Stimulated activated CD4-positive, alpha-beta T cell treated with anti-CD3 and anti-CD28 coated beads, Interleukin-15, amount 100 ng/mL, for 1 hour (primary cell): ENCODE data around the gene GPR15LG.

Experiments used
- DNase-seq, 2 donors: peaks; one replicate each; pipeline ENCODE4 v3.0.0-alpha.2; 2020; ENCODE audit warnings: low read depth in 1 of 2, low spot score in 1 of 2

The GPR15LG gene

DNA sequence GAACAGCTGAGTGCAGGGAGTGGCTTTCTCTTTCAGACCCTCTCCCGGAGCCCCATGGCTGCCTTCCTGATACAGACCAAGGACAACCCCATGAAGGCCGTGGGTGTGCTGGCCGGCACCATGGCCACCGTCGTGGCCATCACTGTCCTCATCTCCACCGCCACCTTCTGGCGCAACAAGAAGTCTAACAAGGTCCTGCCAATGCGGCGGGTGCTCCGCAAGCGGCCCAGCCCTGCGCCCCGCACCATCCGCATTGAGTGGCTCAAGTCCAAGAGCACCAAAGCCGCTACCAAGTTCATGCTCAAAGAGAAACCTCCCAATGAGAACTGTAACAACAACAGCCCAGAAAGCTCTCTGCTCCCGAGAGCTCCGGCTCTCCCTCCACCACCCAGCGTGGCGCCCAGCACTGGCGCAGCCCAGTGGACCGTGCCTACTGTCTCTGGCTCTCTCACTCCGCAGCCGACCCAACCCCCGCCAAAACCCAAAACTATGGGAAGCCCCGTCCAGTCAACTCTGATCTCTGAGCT is 40.5 kb downstream of the GPR15LG start:
- no peak for DNase-seq

DNA sequence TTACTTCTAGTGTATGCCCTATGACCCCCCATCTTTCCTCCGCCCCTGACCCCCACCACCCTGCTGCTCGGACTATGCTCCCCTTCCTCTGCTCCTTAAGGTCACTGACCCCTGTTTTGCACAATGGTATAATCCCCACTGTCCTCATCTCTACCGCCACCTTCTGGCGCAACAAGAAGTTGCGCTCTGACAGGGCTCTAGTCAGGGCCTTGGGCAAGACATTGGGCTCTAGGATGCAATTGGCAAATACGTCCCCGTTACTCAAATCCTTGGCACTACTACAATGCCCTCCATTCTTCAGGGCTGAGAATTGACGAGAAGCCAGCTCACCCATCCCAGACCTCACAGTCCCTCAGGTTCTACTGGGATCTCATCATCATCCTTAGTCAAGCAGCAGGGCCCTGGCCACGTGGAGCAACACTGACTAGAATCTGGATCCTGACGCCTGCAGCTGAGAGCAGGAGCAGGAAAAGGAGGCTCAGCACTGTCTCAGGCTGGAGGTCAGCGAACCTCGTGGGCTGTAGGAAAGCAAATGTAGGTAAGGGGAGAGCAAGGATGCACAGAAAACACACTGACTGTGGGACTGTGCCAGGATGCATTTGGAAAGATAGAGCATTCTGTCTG is 41.1 kb downstream of the GPR15LG start:
- DNase-seq: no peak

DNA sequence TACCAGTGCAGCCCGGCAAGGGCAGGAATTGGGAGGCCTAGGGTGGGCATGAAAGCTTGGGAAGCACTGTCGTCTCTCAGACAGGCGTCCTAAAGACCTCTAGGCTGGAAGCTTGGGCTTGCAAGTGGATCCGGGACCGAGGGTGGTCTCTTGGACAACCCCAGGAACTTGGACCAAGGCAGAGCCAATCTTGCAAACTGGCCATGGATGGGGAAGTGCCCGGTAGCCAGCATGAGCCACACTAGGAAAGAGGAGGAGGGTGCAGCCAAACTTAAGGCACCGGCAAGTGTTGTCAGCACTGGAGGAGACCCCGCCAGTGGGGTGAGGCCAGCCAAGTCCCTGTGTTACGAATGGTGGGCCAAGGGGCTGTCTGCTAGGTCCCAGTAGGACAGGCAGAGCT is 43.2 kb downstream of the GPR15LG start:
- DNase-seq: no peak

DNA sequence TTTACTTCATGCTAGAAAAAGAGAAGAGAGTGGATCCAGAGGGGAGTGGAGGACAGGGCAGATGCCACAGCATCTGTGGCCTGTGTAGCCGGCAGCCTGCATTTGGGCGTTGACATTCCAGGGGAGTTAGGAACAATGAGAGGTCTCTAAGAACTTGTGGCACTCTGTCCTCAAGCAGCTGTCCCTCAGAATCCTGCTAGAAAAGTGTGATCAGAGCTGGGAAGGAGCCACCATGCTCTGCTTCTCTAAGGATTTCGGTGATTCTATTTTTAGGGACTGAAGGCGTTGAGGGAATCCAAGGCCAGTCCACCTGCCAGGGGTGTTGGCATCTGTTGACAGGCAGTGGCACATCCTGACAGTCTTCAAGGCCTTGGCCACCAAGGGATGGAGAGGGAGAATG is 44.1 kb downstream of the GPR15LG start:
- no peak for DNase-seq

DNA sequence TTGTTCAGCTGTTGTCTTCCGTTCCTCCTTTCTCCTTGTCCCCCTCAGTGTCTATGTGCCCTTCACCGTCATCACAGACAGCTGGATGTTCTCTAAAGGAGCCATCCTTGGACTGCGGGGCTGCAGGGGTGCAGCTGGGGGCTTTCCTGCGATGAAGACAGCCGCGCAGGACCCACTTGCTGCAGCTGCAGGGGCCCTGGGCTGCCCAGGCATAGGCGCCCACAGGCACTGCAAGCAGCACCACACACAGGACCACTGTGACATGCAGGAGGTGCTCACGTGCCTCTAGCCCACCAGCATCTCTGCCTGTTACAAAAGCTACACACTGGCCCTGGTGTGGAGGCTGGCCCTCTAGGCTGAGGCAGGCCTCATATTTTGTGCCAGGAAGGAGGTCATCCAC is 48.3 kb downstream of the GPR15LG start:
- no peak for DNase-seq

DNA sequence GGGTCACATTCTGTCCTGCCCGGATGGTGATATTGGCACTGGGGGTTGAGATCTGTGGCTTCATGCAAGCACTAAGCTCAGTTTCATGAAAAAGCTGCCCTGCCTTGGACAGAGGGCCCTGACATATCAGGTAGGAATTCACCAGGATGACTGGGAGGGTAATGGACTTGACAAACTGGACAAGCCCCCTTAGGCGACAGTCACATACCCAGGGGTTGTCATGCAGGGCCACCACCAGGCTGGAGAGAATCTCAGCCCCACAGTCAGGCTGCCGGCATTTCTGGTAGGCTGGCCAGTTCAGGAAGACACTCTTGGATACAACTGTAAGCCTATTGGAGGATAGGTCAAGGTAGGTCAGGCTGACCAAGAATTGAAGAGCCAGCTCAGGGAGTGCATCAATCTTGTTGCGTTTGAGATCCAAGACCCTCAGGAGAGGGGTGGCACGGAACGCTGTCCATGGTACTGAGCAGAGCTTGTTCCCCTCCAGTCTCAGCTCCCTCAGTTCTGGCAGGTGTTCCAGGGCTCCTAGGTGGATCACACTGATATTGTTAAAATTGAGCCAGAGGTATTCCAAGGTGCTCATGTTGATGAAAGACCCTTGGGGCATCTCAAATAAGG is 50.9 kb downstream of the GPR15LG start:
- DNase-seq: no peak

DNA sequence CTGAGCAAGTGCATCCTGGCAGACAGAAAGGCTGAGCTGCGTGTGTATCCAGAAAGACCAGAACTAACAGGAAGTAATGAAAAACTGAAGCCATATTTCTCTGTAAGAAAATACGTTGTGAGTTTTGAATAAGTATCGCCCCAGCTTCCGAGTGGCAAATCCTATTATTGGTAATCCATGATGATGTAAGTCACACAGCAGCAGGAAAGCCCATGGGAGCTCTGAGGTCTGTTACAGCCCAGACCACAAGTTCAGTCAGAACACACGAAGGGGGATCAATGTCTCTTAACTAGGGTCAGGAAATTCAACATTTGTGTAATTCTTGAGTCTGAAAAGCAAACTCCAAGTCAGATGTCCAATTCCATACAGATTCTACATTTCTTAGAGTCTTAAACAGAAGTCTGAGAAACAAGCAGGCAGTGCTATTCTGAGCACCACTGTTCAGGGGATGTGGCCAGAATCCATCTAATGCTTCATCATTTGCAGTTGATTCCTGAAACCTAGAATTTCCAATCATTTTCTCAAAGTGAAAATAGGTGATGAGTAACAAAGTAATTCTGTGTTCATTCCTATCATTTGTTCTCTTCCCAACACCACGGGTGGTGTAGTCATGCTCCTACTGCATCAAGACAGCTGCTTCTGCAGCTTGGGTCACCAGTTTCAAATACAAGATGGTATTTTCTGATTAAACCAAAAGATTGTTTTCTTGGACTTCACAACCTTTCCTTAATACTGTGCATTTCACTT is 52.0 kb downstream of the GPR15LG start, which contains the start of gene LRIT2:
TSS of gene LRIT2 (minus strand) at position 118 of the 747 bp plus-strand sequence. CDS start at position 94, 24 bp downstream.
- DNase-seq: no peak

DNA sequence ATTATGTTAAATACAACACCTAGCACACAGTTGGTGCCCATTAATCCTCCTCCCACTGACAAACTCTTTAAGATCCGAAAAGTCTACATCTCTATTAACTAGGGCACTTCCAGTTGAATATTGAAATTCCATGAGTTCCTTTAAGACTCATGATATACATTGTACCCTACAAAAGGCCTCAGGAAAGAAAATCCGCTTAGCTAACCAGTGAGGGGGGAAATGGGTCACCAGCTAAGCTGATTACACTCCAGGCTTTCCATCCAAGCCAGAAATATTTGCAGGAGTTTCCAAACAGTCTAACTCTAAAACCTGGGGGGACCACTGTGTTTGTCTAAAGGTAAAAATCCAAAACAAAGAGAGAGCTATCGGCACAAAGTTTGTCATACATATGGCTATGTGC is 53.0 kb downstream of the GPR15LG start:
- no peak for DNase-seq

DNA sequence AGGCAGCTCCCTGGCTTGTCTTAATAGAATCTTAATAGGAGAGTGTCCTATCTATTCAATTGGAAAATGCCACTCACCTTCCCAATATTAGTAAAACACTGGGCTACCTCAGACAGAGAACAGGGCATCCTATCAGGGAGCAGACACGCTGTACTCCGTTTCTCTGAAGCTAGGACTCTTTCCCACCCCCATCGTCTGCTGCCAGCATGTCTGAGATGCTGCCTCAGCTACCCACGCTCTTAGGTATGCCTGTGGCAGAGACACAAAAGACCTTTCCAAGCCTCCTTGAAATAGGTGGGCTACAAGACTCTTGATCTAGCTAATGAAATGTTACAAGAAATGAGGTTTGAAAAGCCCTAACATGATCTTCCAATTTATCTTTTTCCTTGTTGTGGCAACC is 54.2 kb downstream of the GPR15LG start:
- no peak for DNase-seq

DNA sequence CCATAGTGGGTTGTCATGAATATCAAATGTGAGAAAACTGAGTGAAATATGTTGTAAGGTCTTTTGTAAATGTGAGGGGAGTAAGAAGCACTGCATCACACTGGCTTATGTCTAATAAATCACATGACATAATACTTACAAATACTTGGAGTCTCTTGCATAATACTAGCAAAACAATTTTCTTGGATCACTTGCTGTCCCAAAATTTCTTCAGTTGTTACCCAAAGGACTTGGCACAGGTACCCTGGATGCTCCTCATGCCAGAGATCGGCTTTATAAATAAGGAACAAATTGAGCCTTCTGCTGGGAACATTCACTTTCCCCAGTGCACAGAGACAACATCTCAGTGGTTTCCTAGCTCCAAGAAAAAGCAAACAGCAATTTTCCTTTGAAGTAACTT is 56.8 kb downstream of the GPR15LG start:
- no peak for DNase-seq

DNA sequence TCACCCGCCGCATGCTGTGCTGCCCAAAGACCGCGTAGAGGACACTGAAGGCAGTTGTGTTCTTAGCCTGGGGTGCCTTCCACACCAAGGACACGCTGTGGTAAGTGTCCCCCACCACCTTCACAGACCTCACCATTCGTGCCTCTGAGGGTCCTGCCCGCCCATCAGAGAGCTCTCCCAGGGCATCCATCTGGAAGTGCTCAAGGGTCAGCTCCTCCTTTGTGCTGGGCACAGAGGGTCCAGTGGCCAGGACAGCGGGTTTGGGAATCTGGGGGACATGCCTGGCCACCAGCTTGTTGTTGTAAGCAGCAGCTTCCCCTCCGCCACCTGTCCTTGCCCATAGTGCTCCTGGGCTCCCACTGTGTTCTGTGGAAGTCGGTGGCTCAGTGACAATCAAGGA is 58.8 kb downstream of the GPR15LG start:
- DNase-seq: no peak

DNA sequence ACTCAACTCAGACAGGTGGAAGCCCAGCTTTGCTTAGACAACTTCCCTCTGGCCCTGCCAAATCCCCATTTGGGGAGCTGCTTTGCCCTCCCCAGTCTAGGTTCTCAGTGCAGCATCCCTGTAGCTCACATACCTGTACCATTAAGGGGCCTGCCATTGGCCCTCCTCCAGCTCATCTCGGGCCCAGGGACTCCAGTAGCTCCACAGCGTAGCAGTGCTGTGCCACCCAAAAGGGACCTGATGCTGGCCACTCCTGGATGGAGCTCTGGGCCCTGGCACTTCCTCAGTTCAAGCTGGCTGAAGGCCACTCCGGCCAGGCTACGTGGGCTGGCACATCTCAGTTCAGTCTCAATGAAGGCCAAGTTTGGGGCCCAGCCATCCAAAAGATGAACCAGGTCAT is 60.3 kb downstream of the GPR15LG start:
- DNase-seq: no peak

DNA sequence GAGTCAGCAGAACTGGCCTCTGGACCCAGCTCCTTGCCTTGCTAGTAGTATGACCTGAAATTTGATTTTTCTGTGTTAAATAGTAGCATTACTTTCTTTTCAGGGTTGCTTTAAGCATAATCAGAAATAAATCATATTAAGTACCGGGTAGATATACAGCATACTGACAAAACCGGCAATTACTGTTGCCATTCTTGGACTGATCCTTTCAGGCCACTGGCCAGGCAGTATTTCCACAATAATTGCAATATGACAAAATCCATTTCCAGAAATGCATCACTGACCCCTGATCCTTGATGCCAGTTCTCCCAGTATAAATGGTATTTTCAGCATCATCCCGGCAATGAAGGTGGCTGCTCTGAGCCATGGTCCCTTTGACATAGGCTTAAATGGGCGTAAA is 60.9 kb downstream of the GPR15LG start:
- no peak for DNase-seq
